Fibroblast of skin of left quadriceps (primary cell): Measurements from ENCODE around the gene SLC1A2.

Source experiments
- DNase-seq, 2 experiments: peaks; one replicate each; pipeline ENCODE4 v3.0.0-alpha.2; 2013; ENCODE audit warnings: low read depth in 2 of 2

The SLC1A2 gene

GRCh38 chr11:35302398-35302797 lies 117.0 kb downstream of the SLC1A2 start:
- DNase-seq = no peak

GRCh38 chr11:35298369-35298768 lies 121.0 kb downstream of the SLC1A2 start:
- no peak for DNase-seq

- no peak for DNase-seq
These were observed 123.6 kb downstream of the SLC1A2 start for GRCh38 chr11:35295751-35296150.

GRCh38 chr11:35293699-35294098 lies 125.7 kb downstream of the SLC1A2 start:
- DNase-seq = no peak

- no peak for DNase-seq
These were observed 126.3 kb downstream of the SLC1A2 start for GRCh38 chr11:35293035-35293434.

- DNase-seq = no peak
These were observed 127.1 kb downstream of the SLC1A2 start for GRCh38 chr11:35292279-35292678.

- DNase-seq = no peak
These were observed 128.5 kb downstream of the SLC1A2 start for GRCh38 chr11:35290876-35291275.

- peak in 1 of 2 experiments; percentile 10 for DNase-seq
These were observed 129.5 kb downstream of the SLC1A2 start for GRCh38 chr11:35289821-35290220.

- DNase-seq = peak; percentile 74 to 78
These were observed 130.4 kb downstream of the SLC1A2 start for GRCh38 chr11:35288817-35289541.

GRCh38 chr11:35288309-35288708 lies 131.0 kb downstream of the SLC1A2 start:
- no peak for DNase-seq

GRCh38 chr11:35287344-35287890 lies 131.9 kb downstream of the SLC1A2 start:
- no peak for DNase-seq

GRCh38 chr11:35286126-35286525 lies 133.2 kb downstream of the SLC1A2 start:
- DNase-seq = no peak

- no peak for DNase-seq
These were observed 133.9 kb downstream of the SLC1A2 start for GRCh38 chr11:35285471-35285870.

- DNase-seq = no peak
These were observed 137.0 kb downstream of the SLC1A2 start for GRCh38 chr11:35282221-35282882.

GRCh38 chr11:35281169-35281688 lies 138.1 kb downstream of the SLC1A2 start:
- DNase-seq = no peak

GRCh38 chr11:35280727-35281126 lies 138.6 kb downstream of the SLC1A2 start:
- DNase-seq = no peak

GRCh38 chr11:35277827-35278226 lies 141.5 kb downstream of the SLC1A2 start:
- no peak for DNase-seq

GRCh38 chr11:35276396-35277145 lies 142.8 kb downstream of the SLC1A2 start:
- no peak for DNase-seq

GRCh38 chr11:35275786-35276170 lies 143.6 kb downstream of the SLC1A2 start:
- no peak for DNase-seq

- no peak for DNase-seq
These were observed 144.2 kb downstream of the SLC1A2 start for GRCh38 chr11:35274909-35275785.

- no peak for DNase-seq
These were observed 146.9 kb downstream of the SLC1A2 start for GRCh38 chr11:35272391-35272902.
